GM19395 (cell line): ENCODE measurements around the gene ME3.
"Not testable (repeated sequence)": the region's sequence is repeated elsewhere in the genome, so short reads cannot be mapped to it uniquely, and the experiment has no call there.

Experiments
- ATAC-seq: cut with Tn5 transposase; IDR thresholded peaks from one replicate; pipeline ENCODE4 v1.9.1; 2021; ENCODE audit warnings: mild to moderate bottlenecking, moderate library complexity; ENCODE audit not compliant: unreplicated experiment

ME3 gene

GRCh38 chr11:86666193-86666592, 6.2 kb downstream of the ME3 start:
- ATAC-seq, result no peak

- ATAC-seq, result no peak
Measured at GRCh38 chr11:86664930-86665329, 7.5 kb downstream of the ME3 start.

DNA sequence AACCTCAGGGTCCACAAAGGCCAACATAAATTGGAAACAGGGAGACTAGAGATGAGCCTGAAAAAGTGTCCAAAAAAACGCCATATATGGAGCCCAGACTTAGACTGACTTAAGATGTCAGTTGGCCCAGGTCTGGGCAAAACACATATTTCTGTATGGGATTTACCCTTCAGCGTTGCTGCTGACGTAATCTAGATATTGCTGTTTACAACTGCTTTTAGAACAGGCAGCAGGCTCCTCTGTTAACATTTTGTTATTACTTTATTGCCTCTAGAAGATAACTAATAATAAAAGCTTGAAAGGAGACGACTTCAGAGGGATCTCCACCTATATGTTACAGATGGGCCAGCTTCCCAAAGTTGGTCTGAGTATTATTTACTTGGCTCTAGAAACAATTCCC, 8.7 kb downstream of the ME3 start:
- ATAC-seq, result no peak

DNA sequence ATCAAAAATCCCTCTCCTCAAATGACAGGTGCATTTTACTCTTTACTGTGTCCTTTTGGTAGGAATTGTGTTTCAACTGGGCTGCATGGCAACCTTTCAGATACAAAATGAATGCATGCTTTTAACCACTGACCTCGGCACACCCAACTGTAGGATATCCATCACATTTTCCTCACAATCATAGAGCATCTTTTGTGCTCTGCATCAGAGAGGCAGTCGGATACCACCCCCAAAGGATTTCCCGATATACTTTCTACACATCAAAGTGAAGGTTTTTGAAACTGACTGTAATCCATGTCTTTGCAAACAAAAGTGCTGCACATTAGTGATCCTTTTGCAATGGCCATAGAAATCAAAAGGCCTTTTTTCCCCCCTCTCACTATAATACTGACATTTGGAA, 9.1 kb downstream of the ME3 start:
- ATAC-seq, result no peak

DNA sequence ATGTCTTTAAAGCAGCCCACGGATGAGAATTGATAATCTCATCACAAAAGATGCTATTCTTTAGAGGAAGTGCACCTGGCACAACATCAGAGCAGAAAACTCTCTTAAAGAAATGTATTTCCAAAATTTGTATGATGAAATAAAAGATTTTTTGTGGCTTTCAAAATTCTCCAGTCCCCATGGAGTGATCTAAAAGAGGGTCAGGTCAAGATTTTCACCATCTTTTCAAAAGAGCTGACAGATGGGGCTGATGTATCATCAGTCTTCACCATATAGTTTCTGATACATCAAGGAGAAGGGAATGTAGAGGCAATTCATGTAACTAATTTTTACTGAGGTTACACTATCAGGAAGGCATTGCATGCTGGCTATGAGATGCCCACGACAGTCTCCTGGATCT, 11.7 kb downstream of the ME3 start:
- no peak for ATAC-seq

DNA sequence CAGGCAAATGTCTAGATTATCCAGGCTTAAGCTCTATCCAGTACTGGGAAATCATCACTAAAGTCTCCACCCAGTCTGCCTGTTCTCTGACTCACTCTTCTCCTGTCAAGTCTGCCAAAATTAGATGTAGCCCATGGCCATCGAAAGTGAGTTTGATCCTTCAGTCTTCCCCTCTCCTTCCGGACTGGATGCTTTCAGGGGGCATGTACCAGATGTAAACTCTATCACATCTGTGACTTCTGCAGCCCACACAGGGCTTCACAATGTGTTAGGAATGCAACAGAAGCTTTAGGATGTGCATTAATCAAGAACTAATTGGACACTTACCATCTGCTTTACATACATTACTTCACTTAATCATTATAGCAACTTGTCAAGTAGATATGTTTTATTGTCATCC, 12.3 kb downstream of the ME3 start:
- no peak for ATAC-seq

DNA sequence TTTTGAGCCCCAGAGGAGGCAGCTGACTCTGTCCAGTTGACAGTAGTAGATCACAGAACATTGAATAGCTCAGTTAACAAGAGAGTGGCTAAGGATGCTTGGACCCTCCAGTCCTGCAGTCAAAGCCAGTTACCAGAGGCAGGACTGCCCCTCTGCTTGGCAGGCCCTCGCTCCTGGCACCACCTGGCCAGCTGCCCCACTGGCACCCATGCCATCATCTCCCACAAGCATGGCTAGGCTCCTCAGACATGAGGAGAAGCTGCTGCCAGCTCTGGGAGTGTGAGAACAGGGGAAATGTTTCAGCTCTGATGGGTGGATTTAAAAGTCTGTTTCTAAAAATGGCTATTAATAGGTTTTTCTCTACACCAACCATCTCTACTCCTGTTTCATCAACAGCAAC, 13.9 kb downstream of the ME3 start:
- ATAC-seq, result no peak

DNA sequence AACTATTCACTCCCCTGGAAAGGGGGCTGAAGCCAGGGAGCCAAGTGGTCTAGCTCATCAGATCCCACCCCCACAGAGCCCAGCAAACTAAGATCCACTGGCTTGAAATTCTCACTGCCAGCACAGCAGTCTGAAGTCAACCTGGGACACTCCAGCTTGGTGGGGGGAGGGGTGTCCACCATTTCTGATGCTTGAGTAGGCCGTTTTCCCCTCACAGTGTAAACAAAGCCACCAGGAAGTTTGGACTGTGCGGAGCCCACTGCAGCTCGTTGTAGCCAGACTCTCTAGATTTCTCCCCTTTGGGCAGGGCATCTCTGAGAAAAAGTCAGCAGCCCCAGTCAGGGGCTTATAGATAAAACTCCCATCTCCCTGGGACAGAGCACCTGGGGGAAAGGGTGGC, 27.2 kb downstream of the ME3 start:
- ATAC-seq, result not testable (repeated sequence)

GRCh38 chr11:86644291-86644690, 28.1 kb downstream of the ME3 start:
- ATAC-seq, result no peak

DNA sequence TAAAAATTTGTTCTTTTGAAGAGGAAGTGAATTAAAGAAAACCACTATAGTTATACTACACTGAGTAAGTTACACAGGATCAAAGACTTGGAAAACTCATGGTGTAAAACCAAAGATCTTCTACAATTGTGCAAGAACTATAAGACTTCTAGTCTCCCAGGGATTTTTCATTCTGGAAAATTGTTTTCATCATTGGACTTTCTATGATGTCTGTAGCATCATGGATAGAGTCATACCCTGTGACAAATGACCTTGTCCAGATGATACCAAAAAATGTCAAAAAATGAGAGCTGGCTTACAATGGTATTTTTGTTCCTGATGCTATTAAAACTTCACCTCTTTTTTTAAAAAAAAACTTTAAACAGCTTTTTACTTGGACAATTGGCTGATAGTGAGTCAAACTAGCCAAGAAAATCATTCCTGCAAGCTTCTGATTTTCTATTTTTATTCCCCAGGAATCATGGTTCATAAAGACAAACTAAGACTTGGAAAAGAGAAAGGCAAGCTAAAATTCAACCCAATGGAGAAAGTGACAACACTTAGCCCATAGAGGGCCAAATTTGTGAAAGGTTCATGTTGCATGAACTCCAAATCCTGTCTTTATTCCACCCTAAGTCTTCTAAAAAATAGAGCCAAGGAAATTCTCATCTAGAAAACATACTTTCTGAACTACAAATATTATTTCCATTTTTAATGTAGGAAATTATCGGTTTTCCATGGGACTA, 30.7 kb downstream of the ME3 start:
- ATAC-seq, result no peak

DNA sequence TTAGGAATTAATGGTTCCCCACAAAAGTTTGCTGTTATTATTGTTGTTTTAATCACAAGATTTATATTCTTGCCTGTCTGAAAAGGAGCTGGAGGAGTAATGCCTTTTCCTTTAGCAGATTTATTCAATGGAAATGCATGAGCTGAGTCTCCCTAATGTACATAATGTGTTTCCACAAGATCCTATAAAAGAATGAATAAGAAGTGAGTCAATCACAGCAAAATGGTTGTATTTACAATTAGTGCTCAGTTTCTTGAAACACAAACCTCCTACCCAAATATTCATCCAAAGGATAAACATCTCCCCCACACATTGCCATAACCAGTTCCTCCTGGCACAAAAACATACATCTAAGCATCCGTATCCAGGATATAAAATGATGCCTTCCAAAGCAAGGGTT, 33.3 kb downstream of the ME3 start:
- ATAC-seq, result no peak

- no peak for ATAC-seq
Measured at GRCh38 chr11:86638673-86639072, 33.7 kb downstream of the ME3 start.

DNA sequence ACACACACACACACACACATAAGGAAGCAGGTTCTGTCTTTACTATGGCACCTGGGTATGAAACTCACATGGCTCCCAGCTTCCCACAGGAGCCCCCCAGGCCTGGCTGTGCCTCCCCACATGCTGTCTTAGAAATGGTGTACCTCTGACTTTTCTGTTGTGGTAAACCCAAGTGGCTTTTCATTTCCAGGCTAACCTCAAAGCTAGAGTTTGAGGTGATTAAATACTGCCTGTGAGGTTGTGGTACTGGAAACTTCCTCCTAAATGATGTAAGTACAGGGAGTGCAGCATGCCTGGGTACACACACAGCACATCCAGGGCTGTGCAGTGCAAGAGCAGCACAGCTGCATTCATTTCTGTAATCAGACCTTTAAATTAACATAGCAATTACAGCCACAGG, 34.4 kb downstream of the ME3 start:
- ATAC-seq, result no peak

- ATAC-seq, result no peak
Measured at GRCh38 chr11:86636275-86636674, 36.1 kb downstream of the ME3 start.

DNA sequence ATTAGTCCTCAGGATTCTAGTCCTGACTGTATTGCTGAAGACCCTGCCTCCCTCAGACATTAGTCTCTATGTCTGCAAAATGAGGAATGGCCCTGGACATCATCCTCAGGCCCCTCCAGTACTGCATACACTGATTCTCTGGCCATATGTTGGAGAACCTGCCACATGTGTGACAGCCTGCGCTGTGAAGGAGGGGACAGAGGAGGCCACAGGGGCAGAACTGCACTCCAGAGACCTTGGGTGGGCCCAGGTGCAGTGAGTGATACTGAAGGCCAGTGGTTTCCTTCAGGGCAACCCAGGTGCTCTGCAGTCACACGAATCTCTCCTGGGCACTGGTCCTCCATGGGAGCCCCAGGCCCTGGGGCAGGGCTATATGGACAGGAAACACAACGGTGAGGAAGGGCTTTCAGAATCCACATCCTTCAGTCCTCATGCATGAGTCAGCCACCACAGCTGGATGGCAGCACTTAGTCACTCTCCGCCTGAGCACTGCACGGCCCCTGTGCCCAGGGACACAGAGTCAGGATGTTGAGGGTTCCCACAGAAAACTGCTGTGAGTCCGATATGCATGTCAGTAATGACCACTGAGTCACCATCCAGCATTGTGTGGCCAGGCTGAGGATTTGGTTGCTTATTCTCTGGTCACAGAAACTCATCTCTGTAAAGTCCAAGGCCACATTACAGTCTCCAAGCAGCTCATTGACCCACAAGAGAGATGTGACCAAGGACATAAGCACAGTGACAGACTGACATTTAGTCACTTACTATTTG, 39.7 kb downstream of the ME3 start:
- peak; percentile 63 for ATAC-seq

DNA sequence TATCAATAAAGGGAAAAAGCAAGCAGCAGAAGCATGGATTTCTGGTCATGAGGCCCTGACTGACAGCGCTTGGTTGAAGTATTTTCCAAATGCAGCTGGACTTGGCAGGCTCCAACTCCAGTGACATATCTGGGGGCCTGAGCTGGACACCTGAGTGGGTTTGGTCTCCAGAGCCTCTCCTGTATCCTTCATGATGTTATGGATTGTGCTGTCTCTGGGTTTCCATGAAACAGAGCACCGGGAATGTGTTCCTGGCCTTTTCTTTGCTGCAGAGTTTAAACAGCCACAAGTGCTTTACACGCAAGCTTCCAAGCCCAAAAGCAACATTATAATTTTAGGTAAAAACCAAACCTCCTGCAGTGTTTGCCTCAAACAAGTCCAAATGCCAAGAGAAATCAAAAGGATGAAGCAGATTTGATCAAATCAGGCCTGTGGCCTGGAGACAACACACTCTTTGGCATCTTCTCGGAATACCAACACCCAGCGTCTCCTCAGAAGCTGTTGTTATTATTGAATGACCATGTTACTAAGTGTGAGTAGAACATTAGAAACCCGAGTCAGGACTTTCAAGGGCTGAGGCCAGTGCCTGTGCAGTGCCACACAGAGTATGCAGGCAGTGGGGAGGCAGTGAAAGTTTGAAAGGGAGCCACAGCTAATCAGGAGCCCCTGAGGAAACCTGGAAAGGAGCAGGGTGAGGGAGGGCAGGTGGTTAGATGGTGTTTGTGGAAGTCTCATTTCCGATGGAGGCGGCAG, 42.0 kb downstream of the ME3 start:
- no peak for ATAC-seq

GRCh38 chr11:86629045-86629706, 43.2 kb downstream of the ME3 start:
- ATAC-seq, result no peak

DNA sequence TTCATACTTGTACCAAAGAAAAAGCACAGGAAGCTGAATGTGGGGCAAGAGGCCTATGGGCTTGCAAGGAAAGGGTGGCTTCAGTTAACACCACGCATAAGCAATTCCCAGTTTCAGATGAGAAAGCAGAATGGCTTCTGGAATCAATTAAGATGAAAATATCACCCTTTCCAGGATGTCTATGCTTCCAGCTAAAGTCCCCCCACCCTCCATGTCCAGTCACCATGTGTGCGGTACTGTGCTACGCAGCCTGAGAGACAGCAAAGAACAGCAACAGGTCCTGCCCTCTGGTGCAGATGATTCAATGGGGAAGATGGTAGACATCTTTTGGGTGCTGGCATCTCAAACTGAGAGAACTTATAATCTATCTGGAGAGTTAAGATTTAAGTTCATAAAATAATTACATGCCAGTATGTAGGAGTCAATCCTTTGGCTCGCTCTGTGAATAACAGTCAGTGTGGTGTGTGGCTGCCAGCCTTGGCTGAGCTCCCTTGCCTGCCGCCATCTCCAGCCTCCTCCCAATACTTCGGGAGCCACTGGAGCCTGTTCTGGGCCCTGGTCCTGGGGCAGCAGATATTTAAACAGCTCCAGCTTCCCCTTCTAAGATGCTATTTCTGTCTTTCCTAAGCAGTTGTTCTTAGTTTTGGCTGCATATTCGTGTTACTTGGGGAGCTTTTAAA, 44.5 kb downstream of the ME3 start:
- ATAC-seq, result no peak

DNA sequence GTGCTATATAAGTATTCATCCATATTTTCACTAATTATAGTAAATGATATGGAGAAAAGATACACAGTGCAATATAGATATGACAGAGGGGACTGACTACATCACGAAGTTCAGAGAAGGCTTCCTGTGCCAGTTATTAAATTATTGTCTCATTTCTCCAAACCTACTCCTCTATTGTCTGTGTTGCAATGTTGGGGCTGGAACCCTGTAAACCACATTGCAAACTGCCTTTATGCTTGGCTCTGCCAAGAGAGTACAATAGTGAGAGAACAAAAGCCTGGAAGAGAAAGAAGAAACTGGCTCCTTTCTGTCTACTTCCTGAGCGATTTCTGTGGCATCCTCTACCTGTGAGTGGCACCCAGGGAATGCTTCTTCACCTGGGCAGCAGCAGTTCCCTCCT, 46.4 kb downstream of the ME3 start:
- ATAC-seq, result peak; percentile 28

DNA sequence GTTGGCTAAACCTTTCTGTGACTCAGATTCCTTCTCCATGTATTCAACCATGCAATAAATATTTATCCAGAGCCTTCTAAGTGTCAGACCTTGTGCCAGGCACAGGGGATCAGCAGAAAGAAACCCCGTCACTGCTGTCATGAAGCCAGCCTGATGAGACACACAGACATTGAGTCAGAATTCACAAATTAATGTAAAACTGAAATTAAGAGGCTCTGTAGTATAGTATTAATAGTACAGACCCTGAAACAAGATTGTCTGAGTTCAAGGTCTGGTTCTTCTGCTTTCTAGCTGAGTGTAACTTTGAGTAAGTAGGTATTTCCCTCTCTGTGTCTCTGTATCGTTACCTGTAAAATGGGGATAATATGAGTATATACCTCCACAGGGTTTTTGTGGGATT, 46.9 kb downstream of the ME3 start:
- ATAC-seq, result peak; percentile 70

GRCh38 chr11:86624366-86624765, 48.0 kb downstream of the ME3 start:
- no peak for ATAC-seq
